ENCODE results near the gene CNTN6. TPM values are rescaled to one million over a fixed set of nuclear protein-coding genes. Genes with fewer than 3 reads are reported as not detected.

Gene CNTN6
- total and polyA plus RNA-seq, 2 of the 4 experiments (the other 2 are of a cell fraction), result not detected

DNA sequence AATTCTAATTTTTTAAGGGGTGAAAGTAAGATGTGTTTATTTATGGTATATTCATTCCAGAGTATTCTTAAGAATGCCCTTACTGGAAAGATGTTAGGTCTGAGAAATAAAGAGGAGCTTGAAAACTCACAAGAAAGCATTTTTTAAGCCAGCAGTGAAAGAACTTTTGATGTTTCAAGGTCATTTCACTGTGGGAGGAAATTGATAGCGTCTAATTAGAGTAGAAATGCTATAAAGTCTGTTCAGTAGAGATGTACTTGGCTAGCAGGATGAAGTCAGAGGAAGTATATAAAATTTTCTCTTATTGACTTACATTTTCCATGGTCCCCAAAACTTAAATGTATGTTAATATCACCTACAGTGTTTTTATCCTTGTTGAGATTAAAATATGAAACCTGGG, 354.6 kb downstream of the CNTN6 start:
- H4K8ac ChIP-seq (ENCODE audit: low read depth in 2 of 2, low read length in 2 of 2), result no peak overlapping the region
- no peak overlapping the region for H3K27ac ChIP-seq (ENCODE audit: insufficient read depth, low read length)
- no peak overlapping the region for H2BK5ac ChIP-seq (ENCODE audit: low read depth, low read length, poor library complexity, severe bottlenecking)
- H3K27me3 ChIP-seq (ENCODE audit: control insufficient read depth, insufficient read depth, low read length), result no peaks in the 10 kb centered on the region
- TF ChIP-seq, protein P1, sequence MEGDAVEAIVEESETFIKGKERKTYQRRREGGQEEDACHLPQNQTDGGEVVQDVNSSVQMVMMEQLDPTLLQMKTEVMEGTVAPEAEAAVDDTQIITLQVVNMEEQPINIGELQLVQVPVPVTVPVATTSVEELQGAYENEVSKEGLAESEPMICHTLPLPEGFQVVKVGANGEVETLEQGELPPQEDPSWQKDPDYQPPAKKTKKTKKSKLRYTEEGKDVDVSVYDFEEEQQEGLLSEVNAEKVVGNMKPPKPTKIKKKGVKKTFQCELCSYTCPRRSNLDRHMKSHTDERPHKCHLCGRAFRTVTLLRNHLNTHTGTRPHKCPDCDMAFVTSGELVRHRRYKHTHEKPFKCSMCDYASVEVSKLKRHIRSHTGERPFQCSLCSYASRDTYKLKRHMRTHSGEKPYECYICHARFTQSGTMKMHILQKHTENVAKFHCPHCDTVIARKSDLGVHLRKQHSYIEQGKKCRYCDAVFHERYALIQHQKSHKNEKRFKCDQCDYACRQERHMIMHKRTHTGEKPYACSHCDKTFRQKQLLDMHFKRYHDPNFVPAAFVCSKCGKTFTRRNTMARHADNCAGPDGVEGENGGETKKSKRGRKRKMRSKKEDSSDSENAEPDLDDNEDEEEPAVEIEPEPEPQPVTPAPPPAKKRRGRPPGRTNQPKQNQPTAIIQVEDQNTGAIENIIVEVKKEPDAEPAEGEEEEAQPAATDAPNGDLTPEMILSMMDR (conservative IDR thresholded peaks at IDR 0.05; ENCODE audit: low read depth, low read length), result no peak
- no peak for TF ChIP-seq POLR2A (IDR thresholded peaks at IDR 0.05; ENCODE audit: low read depth, low read length)
- TF ChIP-seq RFX5 (IDR thresholded peaks at IDR 0.05; ENCODE audit: low read depth, low read length), result no peak
- TF ChIP-seq, protein P2, sequence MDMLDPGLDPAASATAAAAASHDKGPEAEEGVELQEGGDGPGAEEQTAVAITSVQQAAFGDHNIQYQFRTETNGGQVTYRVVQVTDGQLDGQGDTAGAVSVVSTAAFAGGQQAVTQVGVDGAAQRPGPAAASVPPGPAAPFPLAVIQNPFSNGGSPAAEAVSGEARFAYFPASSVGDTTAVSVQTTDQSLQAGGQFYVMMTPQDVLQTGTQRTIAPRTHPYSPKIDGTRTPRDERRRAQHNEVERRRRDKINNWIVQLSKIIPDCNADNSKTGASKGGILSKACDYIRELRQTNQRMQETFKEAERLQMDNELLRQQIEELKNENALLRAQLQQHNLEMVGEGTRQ (IDR thresholded peaks at IDR 0.05; ENCODE audit: low read depth, low read length), result no peak
- TF ChIP-seq SMC3 (IDR thresholded peaks at IDR 0.05; ENCODE audit: low read depth, low read length), result no peak
- no peak for TF ChIP-seq NFE2L2 (IDR thresholded peaks at IDR 0.05; ENCODE audit: low read depth, low read length)
- no peak for TF ChIP-seq FOS (IDR thresholded peaks at IDR 0.05; ENCODE audit: low read depth, low read length)
- TF ChIP-seq MAFK (IDR thresholded peaks at IDR 0.05; ENCODE audit: low read depth, low read length), result no peak
- TF ChIP-seq, protein P3, sequence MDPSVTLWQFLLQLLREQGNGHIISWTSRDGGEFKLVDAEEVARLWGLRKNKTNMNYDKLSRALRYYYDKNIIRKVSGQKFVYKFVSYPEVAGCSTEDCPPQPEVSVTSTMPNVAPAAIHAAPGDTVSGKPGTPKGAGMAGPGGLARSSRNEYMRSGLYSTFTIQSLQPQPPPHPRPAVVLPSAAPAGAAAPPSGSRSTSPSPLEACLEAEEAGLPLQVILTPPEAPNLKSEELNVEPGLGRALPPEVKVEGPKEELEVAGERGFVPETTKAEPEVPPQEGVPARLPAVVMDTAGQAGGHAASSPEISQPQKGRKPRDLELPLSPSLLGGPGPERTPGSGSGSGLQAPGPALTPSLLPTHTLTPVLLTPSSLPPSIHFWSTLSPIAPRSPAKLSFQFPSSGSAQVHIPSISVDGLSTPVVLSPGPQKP (IDR thresholded peaks at IDR 0.05; ENCODE audit: borderline replicate concordance, low read depth, low read length), result no peak
- no peak for TF ChIP-seq CHD1 (IDR thresholded peaks at IDR 0.05; ENCODE audit: low read depth, low read length)
- TF ChIP-seq MXI1 (IDR thresholded peaks at IDR 0.05; ENCODE audit: borderline replicate concordance, low read depth, low read length), result no peak
- TF ChIP-seq BHLHE40 (IDR thresholded peaks at IDR 0.05; ENCODE audit: low read depth, low read length), result no peak
- TF ChIP-seq RAD21 (IDR thresholded peaks at IDR 0.05; ENCODE audit: low read length), result no peak
- no peak for TF ChIP-seq MAZ (IDR thresholded peaks at IDR 0.05; ENCODE audit: borderline replicate concordance, low read depth, low read length)
- TF ChIP-seq CEBPB (IDR thresholded peaks at IDR 0.05; ENCODE audit: low read depth, low read length), result no peak
- TF ChIP-seq RCOR1 (IDR thresholded peaks at IDR 0.05; ENCODE audit: insufficient replicate concordance, low read length), result no peak
- H4K5ac ChIP-seq (ENCODE audit: low read depth, low read length), result no peak overlapping the region
- no peak overlapping the region for H3K9ac ChIP-seq (ENCODE audit: low read depth, low read length)
- DNase-seq, result no peak
- BruUV-seq (replicated peaks), result no TSS peak
- no peaks in the 10 kb centered on the region for H3K36me3 ChIP-seq (ENCODE audit: control insufficient read depth, insufficient read depth, low read length)
- H2AK9ac ChIP-seq (replicated peaks; ENCODE audit: low read depth, low read length, poor library complexity), result no peak overlapping the region
- H3K14ac ChIP-seq (replicated peaks; ENCODE audit: low read depth, low read length), result no peak overlapping the region
- H3K4me3 ChIP-seq (ENCODE audit: insufficient read depth, low read depth, low read length), result no peak overlapping the region
- no peak overlapping the region for H2BK15ac ChIP-seq (ENCODE audit: low read depth, low read length)
- peaks cover 5% of the 10 kb centered on the region; the same call in 1 of the 2 replicates for H3K9me3 ChIP-seq (ENCODE audit: control insufficient read depth, insufficient read depth, low read length)
- H2BK120ac ChIP-seq (ENCODE audit: low read depth, low read length), result no peak overlapping the region
- dilution Hi-C loops (cut with HindIII; ENCODE audit: low sequenced_read_pairs, unreplicated experiment), result no loop called here
- no peak overlapping the region for H3K18ac ChIP-seq (ENCODE audit: low read depth, low read length)
- H3K79me1 ChIP-seq (ENCODE audit: low read depth in 1 of 2, low read length in 2 of 2), result no peaks in the 10 kb centered on the region
- intact Hi-C loops (cut with micrococcal nuclease), result no loop called here
- no peak overlapping the region for H3K23ac ChIP-seq (ENCODE audit: low read depth, low read length)
- no peaks in the 10 kb centered on the region for H3K9me1 ChIP-seq (ENCODE audit: insufficient read depth, low read length)
- in situ Hi-C loops (cut with MboI; ENCODE audit: low sequenced_read_pairs), result no loop called here
- H4K20me1 ChIP-seq (ENCODE audit: insufficient read depth, low read length), result no peaks in the 10 kb centered on the region
- H3K4ac ChIP-seq (ENCODE audit: low read depth, low read length), result no peak overlapping the region
- H3K56ac ChIP-seq (ENCODE audit: extremely low read depth, insufficient read depth, low read length), result no peak overlapping the region
- no CpG with 5 or more reads among the region's 1 CpG for WGBS, 2 experiments (ENCODE audit: extremely low coverage in 2 of 2, insufficient read length in 1 of 2)
- H3K4me1 ChIP-seq (ENCODE audit: control insufficient read depth, insufficient read depth, low read length), result no peaks in the 10 kb centered on the region
- CTCF ChIA-PET, result no interaction called here
- POLR2A ChIA-PET (ENCODE audit: unreplicated experiment), result no interaction called here
- H2BK20ac ChIP-seq (ENCODE audit: low read depth, low read length), result no peak overlapping the region
- no peak overlapping the region for H2AFZ ChIP-seq (replicated peaks; ENCODE audit: low read length, poor library complexity)
- no peak overlapping the region for H4K91ac ChIP-seq (ENCODE audit: insufficient read depth, low read depth, low read length)
- H3K4me2 ChIP-seq (ENCODE audit: low read depth, low read length), result no peak overlapping the region
- no peak for ATAC-seq (ENCODE audit: low read depth)
- no peak overlapping the region for H2AK5ac ChIP-seq (ENCODE audit: low read depth, low read length)
